Aorta (tissue), 5 donors: ENCODE results near the gene LAPTM5. TPM values are rescaled to one million over a fixed set of nuclear protein-coding genes. Genes with fewer than 3 reads are reported as not detected.
A peak's percentile ranks its signal among the peaks of the same experiment; 100 is the strongest.

ENCODE experiments used
- ATAC-seq: fragments of 200-7000 bp; cut with Tn5 transposase; one replicate; pipeline ENCODE4 v1.9.1; 2022; ENCODE audit warnings: moderate library complexity; ENCODE audit not compliant: low FRiP score
- DNase-seq, 2 donors: peaks; one replicate each; pipeline ENCODE4 v3.0.0-alpha.2; 2020
- H3K27ac ChIP-seq, 2 donors: one replicate each; pipeline ENCODE4 v1.5.1; 2013; ENCODE audit warnings: low read length in 2 of 2, mild to moderate bottlenecking in 2 of 2, moderate library complexity in 2 of 2, control low read depth in 1 of 2, inconsistent platforms in 1 of 2, low read depth in 1 of 2
- H3K27me3 ChIP-seq, 2 donors: one replicate each; pipeline ENCODE4 v1.6.1; 2013; ENCODE audit warnings: control low read depth in 1 of 2, low read length in 1 of 2, mild to moderate bottlenecking in 1 of 2, moderate library complexity in 1 of 2; ENCODE audit not compliant: insufficient read depth in 2 of 2, control insufficient read depth in 1 of 2
- H3K36me3 ChIP-seq, 2 donors: one replicate each; pipeline ENCODE4 v1.6.1; 2013; ENCODE audit warnings: control low read depth in 1 of 2, low read length in 1 of 2, mild to moderate bottlenecking in 1 of 2; ENCODE audit not compliant: insufficient read depth in 2 of 2, control insufficient read depth in 1 of 2
- H3K4me1 ChIP-seq, 2 donors: one replicate each; pipeline ENCODE4 v1.6.1; 2013; ENCODE audit warnings: low read length in 2 of 2, control low read depth in 1 of 2, mild to moderate bottlenecking in 1 of 2, moderate library complexity in 1 of 2; ENCODE audit not compliant: insufficient read depth in 2 of 2, control insufficient read depth in 1 of 2
- H3K4me3 ChIP-seq, 2 donors: one replicate each; pipeline ENCODE4 v1.5.1; 2013; ENCODE audit warnings: low read length in 2 of 2, control low read depth in 1 of 2, mild to moderate bottlenecking in 1 of 2
- H3K9me3 ChIP-seq: one replicate; pipeline ENCODE4 v1.6.1; 2013; ENCODE audit warnings: mild to moderate bottlenecking, low read length; ENCODE audit not compliant: control insufficient read depth
- WGBS, 2 donors: extraction: QIAGEN DNeasy Blood & Tissue Kit; methylation state at CpG; one replicate each; pipeline ENCODE4 v1.1.7; 2013; 5-methylcytosine and 5-hydroxymethylcytosine counted together
- intact Hi-C, 2 donors: fragments of 100-400 bp; cut with DNase I; formaldehyde crosslinking; loops; one replicate each; pipeline versions ENCODE4 v1.14.2 to v1.15.0; 2022
- polyA plus RNA-seq, 2 donors: library from polyadenylated mRNA; stranded (reverse); fragments of 200-250 nt; gene quantifications; one replicate each; pipeline ENCODE4 v1.2.3, GENCODE V29; 2013
- total RNA-seq, 2 donors: library from RNA; stranded (reverse); fragmentation: NEBNext Ultra II Directional; extraction: Animal tissue kit (Norgen Biotek cat#: 25700); gene quantifications; one replicate each; pipeline ENCODE4 v1.2.1, GENCODE V29; 2021
- donor health status: healthy with polysubstance abuse.
- donor health status: Bipolar disorder and iron deficiency.
- donor health status: DM: no; HTN: no; CAD: no.
- donor health status: DM: no; HTN: no; CAD: no.
- donor health status: DM: yes; HTN: yes; CAD: no.

Gene LAPTM5
- total and polyA plus RNA-seq, 4 donors: 18.0 to 122 (median 115) TPM

DNA sequence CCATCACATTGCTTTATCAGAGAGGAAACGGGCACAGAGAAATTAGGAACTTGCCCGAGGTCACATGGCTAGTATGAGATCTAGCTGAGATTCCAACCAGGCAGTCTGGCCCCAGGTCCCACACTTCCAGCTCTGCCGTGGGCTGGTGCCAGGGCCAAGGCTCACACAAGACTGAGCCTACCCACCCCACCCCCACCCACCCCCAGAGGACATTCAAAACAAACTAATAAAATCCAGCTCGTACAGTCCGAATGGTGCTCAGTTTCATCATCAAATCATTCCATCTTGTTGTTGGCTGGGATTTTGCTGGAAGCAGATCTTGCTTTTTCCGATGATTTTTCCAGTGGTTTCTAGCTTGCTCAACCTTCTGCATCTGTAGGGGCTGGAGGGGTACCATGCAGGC is 62.1 kb downstream of the LAPTM5 start:
- Histone ChIP-seq H3K36me3 (no peaks in the 10 kb centered on the region), H3K9me3 (no peaks in the 10 kb centered on the region), H3K4me1 (no peaks in the 10 kb centered on the region), H3K4me3 (no peak overlapping the region), H3K27me3 (no peaks in the 10 kb centered on the region), H3K27ac (no peak overlapping the region)
- DNase-seq: peak; percentile 79 to 80
- intact Hi-C loops: no loop called here
- WGBS, 2 donors: 5 to 11% methylated on average over 6 of the region's 6 CpGs
- peak; percentile 62 for ATAC-seq

DNA sequence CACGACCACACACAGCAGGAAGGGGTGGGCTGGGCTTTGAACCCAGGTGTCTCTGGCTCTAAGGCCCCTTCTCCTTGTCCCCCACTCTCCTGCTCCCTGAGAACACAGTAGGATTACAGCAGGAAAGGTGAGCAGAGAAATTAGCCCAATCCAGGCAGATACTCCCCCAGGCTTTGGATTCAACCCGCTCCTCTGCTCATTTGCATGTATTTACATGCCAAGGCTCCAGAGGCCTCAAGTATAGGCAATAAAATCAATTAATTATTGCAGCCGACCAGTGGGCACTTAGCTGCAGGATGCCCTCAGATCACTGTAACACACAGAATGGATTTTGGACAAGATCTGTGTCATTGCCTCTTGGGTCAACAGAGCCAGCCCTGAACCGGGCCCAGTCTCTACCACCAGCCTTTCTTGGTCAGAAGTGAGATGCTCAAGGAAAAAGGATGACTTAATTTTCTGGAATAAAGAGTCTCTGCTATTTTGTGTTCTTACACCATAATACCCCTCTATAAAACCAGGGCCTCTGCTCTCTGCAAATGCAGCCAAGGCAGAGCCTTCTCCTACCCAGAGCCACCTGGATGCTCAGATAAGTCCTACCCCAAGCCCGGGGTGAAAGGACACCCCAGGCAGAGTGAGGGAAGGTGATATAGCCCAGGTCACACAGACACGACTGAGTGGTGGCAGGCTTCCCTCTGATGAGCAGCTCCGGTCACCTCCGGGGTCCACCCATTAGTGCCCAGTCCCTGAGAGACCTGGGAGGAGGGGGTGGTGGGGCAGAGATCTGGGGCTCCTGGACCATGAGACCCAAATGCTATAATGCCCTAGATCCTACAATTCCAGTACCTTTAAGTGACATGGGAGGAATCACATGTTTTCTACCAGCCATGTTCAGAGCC is 63.0 kb downstream of the LAPTM5 start:
- Histone ChIP-seq H3K4me3 (no peak overlapping the region), H3K36me3 (no peaks in the 10 kb centered on the region), H3K27me3 (no peaks in the 10 kb centered on the region), H3K9me3 (no peaks in the 10 kb centered on the region), H3K27ac (no peak overlapping the region), H3K4me1 (no peaks in the 10 kb centered on the region)
- no peak for ATAC-seq
- DNase-seq: peak in 1 of 2 donors; percentile 15
- intact Hi-C loops: no loop called here
- 85 to 86% methylated on average over 8 of the region's 8 CpGs for WGBS, 2 donors

DNA sequence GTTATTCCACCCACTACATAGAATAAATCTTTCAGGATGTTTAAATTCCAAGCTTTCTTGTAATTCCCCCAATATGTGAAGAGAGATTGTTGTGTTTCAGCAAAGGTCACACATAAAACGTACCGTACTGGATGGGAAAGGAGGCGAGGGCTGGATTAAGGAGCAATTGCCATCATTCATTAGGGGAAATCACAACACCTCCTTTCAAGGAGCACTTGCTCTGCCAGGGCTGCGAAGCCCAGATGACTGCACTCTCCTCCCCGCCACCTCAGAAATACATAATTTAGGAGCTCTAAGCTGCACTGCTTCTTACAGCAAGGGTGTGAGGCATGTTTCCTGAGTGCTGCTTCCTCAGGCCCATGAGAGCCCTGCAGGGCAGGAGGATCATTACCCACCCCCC is 63.8 kb downstream of the LAPTM5 start:
- intact Hi-C loops: no loop called here
- Histone ChIP-seq H3K27me3 (no peaks in the 10 kb centered on the region), H3K4me3 (no peak overlapping the region), H3K36me3 (no peaks in the 10 kb centered on the region), H3K4me1 (no peaks in the 10 kb centered on the region), H3K27ac (no peak overlapping the region), H3K9me3 (no peaks in the 10 kb centered on the region)
- WGBS, 2 donors: 75 to 85% methylated on average over 5 of the region's 5 CpGs
- ATAC-seq (no peak), DNase-seq (no peak)

DNA sequence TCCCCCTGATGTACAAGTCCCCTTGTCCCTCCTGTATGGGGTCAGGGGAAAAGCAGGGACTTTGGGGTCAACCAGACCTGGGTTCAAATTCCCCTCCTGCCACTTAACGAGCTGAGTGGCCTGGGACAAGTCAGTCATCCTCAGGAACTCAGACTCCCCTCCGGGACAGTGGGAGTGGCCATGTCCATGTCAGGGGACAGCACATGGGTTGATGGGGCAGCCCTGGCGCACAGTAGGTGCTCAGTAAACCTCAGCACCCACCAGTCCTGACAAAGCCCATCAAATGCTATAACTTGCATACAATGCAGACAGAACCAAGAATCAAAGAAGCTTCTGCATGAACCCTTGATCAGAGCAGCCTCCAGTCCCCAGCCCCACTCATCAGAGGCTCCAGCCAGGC is 64.2 kb downstream of the LAPTM5 start:
- Histone ChIP-seq H3K4me3 (no peak overlapping the region), H3K27ac (no peak overlapping the region), H3K27me3 (no peaks in the 10 kb centered on the region), H3K4me1 (no peaks in the 10 kb centered on the region), H3K9me3 (no peaks in the 10 kb centered on the region), H3K36me3 (no peaks in the 10 kb centered on the region)
- no peak for ATAC-seq
- DNase-seq: peak in 1 of 2 donors; percentile 15
- intact Hi-C loops: no loop called here
- WGBS, 2 donors: 83 to 87% methylated on average over 3 of the region's 3 CpGs

DNA sequence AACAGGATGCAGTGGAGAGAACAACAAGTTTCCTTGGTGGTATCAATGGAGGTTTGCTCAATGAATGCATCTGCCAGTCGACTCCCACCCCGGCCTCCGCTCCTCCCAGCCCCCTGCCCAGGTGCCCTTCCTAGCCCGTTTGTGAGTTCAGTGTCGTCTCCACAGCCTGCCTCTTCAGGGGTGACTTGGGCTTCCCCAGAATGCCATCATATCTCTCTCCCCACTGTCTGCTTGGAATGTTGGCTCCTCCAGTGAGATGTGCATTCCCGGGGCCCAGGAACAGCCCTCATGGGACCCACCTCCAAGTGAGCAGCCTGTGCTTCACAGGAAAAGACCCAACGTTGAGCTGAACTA is 64.6 kb downstream of the LAPTM5 start:
- WGBS, 2 donors: 65 to 69% methylated on average over 7 of the region's 7 CpGs
- Histone ChIP-seq H3K27me3 (no peaks in the 10 kb centered on the region), H3K4me3 (no peak overlapping the region), H3K9me3 (no peaks in the 10 kb centered on the region), H3K4me1 (no peaks in the 10 kb centered on the region), H3K27ac (no peak overlapping the region), H3K36me3 (no peaks in the 10 kb centered on the region)
- ATAC-seq: no peak
- DNase-seq: peak in 1 of 2 donors; percentile 34
- intact Hi-C loops: no loop called here

DNA sequence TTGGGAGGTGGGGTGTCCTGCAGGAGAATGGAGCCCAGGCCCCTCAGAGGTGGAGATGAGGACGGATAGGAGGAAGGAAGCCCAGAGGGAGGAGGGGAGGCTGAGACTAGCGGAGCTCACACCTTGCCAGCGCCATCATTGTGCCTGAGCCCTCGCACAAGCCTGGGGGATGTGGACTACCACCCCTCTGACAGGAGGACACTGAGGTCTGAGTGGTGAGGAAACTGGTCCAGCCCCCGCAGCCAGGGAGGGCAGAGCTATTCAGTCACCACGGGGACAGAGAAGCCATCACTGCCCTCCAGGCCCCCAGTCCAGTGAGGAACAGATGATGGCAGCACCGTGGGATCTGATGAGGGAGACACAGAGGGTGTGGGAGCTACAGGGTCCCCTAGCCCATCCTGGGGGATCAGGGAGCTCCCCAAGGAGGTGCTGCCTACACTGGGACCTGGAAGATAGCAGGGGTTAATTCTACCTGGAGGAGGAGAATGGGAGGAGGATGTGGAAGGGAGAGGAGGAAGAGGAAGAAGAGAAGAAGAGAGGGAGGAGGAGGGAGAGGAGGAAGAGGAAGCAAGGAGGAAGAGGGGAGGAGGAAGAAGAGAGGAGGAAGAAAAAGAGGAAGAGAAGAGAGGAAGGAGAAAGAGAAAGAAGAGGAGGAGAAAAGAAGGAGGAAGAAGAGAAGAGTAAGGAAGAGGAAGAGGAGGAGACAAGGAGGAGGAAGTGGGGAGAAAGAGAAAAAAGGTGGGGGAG is 65.2 kb downstream of the LAPTM5 start:
- Histone ChIP-seq H3K36me3 (no peaks in the 10 kb centered on the region), H3K27me3 (no peaks in the 10 kb centered on the region), H3K9me3 (no peaks in the 10 kb centered on the region), H3K4me1 (no peaks in the 10 kb centered on the region), H3K27ac (no peak overlapping the region), H3K4me3 (no peak overlapping the region)
- intact Hi-C loops: no loop called here
- peak in 1 of 2 donors; percentile 41 for DNase-seq
- ATAC-seq: no peak
- WGBS, 2 donors: 72 to 76% methylated on average over 7 of the region's 7 CpGs

DNA sequence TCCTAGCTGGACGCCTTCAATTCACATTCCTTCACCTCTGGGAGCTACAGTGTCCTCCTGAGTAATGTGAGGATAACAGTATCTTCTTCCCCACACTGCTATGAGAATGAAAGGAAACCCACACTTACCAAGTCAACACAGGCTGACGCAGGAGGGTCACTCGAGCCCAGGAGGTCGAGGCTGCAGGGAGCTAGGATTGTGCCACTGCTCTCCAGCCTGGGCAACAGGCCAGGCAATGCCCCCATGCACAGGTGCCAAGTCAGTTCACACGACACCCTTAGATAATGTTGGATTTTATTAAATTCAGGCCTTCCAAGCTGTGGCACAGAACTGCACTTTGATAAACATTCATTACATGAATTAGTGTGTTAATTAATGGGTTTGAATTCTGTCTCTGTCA is 66.1 kb downstream of the LAPTM5 start:
- no peak overlapping the region for H3K4me3 ChIP-seq
- no peak overlapping the region for H3K27ac ChIP-seq
- H3K9me3 ChIP-seq: no peaks in the 10 kb centered on the region
- no peak for ATAC-seq
- DNase-seq: peak in 1 of 2 donors; percentile 32
- H3K27me3 ChIP-seq: no peaks in the 10 kb centered on the region
- WGBS, 2 donors: 36 to 60% methylated on average over 5 of the region's 5 CpGs
- no peaks in the 10 kb centered on the region for H3K36me3 ChIP-seq
- intact Hi-C loops: no loop called here
- H3K4me1 ChIP-seq: no peaks in the 10 kb centered on the region

DNA sequence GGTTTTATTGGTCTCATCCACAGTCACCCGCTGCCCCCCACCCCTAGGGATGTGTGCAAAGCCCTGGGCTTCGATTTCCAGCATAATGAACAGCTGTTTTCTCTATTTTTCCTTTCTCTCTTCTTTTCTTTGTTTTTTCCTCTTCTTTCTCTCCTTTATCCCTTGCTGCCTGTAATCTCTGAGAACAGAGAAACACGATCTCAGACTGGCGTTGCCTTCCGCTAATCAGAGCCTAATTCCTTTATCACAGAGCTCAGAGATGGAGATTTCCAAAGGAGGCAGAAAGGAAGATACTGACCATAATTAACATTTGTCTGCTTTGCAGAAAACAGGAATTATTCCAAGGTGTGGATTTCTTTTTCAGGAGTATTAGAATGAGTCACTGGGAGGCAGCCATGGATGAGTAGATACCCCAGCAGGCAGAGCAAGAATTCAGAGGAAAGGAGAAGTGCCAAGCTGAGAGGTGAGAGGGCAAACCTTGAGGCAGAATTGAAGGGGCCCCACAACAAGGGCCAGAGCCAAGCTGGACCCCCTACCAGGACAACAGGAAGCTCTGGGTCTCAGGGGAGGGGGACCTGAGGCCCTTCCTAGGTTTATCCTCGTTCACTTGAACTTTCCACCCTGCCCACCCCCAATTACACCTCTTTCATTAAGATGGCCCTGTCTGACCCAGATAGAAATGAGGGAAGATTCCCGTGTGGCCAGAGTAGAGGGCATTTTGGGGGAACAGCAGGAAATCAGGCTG is 67.5 kb downstream of the LAPTM5 start:
- Histone ChIP-seq H3K4me1 (no peaks in the 10 kb centered on the region), H3K27me3 (peaks cover 0 to 2% of the 10 kb centered on the region in 2 donors), H3K4me3 (no peak overlapping the region), H3K9me3 (no peaks in the 10 kb centered on the region), H3K27ac (no peak overlapping the region), H3K36me3 (no peaks in the 10 kb centered on the region)
- WGBS, 2 donors: 60 to 69% methylated on average over 7 of the region's 7 CpGs
- DNase-seq (peak in 1 of 2 donors; percentile 40), ATAC-seq (no peak)
- intact Hi-C loops: no loop called here
